ENCODE data around the gene ZWILCH.

DNA sequence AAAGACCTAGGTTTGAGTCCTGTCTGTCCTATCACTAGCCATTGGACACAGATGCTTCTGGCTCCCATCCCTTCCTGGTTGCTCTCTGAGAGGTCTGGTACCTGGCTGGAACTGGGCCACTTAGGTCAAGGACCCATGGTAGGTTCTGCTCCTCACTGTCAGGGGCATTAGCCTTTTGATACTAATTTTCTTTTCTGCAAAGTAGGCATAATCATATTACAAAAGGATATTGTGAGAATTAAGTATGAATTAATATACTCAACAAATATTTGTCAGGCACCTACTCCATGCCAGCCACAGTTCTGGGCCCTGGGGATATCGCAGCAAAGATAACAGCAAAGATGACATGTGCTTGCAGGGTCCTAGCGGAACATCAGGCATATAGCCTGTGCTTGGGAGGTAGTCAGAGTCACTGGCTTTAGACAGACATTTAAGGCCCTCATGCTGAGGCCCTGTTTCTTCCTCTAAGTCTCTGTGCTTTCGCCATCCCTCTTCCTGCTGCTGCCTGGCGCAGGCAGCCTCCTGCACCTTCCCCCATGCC is 86.3 kb downstream of the ZWILCH start:
- TF ChIP-seq, protein P1, sequence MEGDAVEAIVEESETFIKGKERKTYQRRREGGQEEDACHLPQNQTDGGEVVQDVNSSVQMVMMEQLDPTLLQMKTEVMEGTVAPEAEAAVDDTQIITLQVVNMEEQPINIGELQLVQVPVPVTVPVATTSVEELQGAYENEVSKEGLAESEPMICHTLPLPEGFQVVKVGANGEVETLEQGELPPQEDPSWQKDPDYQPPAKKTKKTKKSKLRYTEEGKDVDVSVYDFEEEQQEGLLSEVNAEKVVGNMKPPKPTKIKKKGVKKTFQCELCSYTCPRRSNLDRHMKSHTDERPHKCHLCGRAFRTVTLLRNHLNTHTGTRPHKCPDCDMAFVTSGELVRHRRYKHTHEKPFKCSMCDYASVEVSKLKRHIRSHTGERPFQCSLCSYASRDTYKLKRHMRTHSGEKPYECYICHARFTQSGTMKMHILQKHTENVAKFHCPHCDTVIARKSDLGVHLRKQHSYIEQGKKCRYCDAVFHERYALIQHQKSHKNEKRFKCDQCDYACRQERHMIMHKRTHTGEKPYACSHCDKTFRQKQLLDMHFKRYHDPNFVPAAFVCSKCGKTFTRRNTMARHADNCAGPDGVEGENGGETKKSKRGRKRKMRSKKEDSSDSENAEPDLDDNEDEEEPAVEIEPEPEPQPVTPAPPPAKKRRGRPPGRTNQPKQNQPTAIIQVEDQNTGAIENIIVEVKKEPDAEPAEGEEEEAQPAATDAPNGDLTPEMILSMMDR (IDR thresholded peaks at IDR 0.05): no peak
- TF ChIP-seq POLR2A (IDR thresholded peaks at IDR 0.05) (no peak), EP300 (IDR thresholded peaks at IDR 0.05) (no peak), POLR2AphosphoS5 (IDR thresholded peaks at IDR 0.05) (no peak)
